Measurements from ENCODE around the gene NREP. TPM values are rescaled to one million over a fixed set of nuclear protein-coding genes. Genes with fewer than 3 reads are reported as not detected.

Gene NREP
- total RNA-seq, 4 donors from 2014 or later: 6.0 to 42.0 (median 10.2) TPM

DNA sequence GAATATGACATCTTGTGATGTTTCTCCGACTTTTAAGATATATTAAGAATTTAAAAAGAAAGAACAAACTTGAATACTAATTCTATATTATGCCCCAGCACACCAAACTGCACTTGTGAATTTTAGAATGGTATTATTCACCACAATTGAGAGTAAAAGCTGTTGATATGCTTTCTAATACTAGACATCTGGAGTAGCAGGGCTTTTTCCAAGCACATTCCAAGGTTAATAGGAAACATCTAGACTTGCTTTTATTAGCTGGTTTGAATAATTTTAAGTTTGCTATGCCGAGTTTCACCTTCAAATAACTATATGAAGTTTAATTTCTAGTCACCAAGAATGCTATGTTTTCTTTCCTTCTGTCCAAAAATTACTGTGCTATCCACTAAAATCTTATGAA is 13.5 kb downstream of the NREP start:
- DNase-seq: no peak
- H3K36me3 ChIP-seq: no peaks in the 10 kb centered on the region
- in situ Hi-C loops (cut with MboI; ENCODE audit: low pct_ligation_motif_present in 1 of 4, low pct_unique_long_range_greater_than_20kb in 1 of 4, low sequenced_read_pairs in 3 of 4) (no loop called here), intact Hi-C loops (cut with DNase I; ENCODE audit: low total_unique reads) (no loop called here)
- 44 to 49% methylated on average over 2 of the region's 2 CpGs for WGBS, 2 donors (ENCODE audit: low coverage in 1 of 2)
- TF ChIP-seq POLR2AphosphoS5 (IDR thresholded peaks at IDR 0.05) (no peak), POLR2A (IDR thresholded peaks at IDR 0.05) (no peak), EP300 (IDR thresholded peaks at IDR 0.05; ENCODE audit: low read depth) (no peak)
- TF ChIP-seq, protein P1, sequence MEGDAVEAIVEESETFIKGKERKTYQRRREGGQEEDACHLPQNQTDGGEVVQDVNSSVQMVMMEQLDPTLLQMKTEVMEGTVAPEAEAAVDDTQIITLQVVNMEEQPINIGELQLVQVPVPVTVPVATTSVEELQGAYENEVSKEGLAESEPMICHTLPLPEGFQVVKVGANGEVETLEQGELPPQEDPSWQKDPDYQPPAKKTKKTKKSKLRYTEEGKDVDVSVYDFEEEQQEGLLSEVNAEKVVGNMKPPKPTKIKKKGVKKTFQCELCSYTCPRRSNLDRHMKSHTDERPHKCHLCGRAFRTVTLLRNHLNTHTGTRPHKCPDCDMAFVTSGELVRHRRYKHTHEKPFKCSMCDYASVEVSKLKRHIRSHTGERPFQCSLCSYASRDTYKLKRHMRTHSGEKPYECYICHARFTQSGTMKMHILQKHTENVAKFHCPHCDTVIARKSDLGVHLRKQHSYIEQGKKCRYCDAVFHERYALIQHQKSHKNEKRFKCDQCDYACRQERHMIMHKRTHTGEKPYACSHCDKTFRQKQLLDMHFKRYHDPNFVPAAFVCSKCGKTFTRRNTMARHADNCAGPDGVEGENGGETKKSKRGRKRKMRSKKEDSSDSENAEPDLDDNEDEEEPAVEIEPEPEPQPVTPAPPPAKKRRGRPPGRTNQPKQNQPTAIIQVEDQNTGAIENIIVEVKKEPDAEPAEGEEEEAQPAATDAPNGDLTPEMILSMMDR (IDR thresholded peaks at IDR 0.05): no peak
- H3K9me3 ChIP-seq: no peaks in the 10 kb centered on the region
- peak overlapping the region; percentile 38 to 74 (median 66) for H3K27ac ChIP-seq
- no peaks in the 10 kb centered on the region for H3K27me3 ChIP-seq
- peaks cover 22 to 33% (median 28%) of the 10 kb centered on the region in 4 donors for H3K4me1 ChIP-seq
- no peak overlapping the region for H3K4me3 ChIP-seq

DNA sequence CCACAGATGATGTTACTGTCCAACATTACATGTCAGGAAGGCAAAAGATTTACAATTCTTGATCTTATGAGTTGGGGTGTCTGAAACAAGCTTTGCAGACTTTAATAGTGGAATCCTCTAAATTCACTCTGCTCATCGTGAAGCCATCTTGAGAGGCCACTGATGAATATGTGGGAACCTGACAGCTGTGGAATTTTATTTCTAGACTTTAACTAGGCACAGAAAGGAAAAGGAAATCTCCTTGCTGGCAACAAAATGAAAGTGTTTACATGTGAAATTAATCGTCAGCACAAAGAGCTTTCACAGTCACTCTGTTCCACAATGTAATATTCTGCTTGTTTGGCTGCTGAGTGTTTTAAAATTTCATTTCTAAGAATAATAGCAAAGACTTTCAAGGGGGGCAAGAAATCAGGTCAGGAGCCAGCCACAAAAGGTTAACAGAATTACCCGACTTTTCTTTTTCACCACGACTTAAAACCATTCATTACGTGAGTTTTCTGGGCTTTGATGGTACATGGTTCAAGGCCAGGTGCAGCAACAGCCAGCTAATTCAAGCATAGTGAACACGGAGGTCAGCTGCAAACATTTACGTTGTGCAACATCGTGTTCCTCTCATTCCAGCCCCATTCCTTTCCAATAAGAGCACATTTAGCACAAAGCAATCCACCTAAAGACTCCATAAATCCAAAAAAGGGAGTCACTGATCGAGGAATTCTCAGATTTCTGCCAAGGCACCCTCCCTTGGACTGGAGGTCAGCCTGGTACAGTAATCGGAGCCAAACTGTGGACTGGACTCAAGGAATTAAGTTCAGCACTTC is 14.6 kb downstream of the NREP start:
- whole genome bisulfite sequencing, 2 donors (ENCODE audit: low coverage in 1 of 2): 21 to 40% methylated on average over 6 to 10 of the region's 10 CpGs
- Histone ChIP-seq H3K9me3 (no peaks in the 10 kb centered on the region), H3K4me1 (peaks cover 27 to 33% (median 27%) of the 10 kb centered on the region in 4 donors), H3K27me3 (no peaks in the 10 kb centered on the region), H3K4me3 (no peak overlapping the region), H3K27ac (peak overlapping the region; percentile 38 to 74 (median 66)), H3K36me3 (no peaks in the 10 kb centered on the region)
- intact Hi-C loops (cut with DNase I; ENCODE audit: low total_unique reads): no loop called here
- in situ Hi-C loops (cut with MboI; ENCODE audit: low pct_ligation_motif_present in 1 of 4, low pct_unique_long_range_greater_than_20kb in 1 of 4, low sequenced_read_pairs in 3 of 4): no loop called here
- no peak for DNase-seq
- peak; percentile 9 to 49 (median 10) for TF ChIP-seq POLR2AphosphoS5 (IDR thresholded peaks at IDR 0.05)
- no peak for TF ChIP-seq POLR2A (IDR thresholded peaks at IDR 0.05)

DNA sequence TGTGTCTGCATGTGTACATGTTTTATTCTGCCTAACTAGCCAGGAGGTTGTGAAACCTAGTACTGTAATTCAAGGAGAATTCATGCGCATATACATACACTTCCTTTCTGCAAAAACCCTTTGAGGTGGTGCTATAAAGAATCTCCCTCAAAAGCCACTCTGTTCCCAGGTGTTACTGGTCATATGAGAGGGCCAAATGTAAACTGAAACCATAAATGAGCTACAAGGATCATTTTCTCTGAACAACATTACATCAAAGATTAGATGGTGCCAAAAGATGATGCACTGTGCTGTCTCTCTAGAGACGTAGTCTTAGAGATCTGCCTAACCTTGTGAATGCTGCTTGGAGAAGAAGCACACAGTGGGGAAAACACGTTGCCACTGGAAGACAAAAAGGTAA is 15.7 kb downstream of the NREP start:
- Histone ChIP-seq H3K27ac (peak overlapping the region; percentile 38 to 74 (median 66)), H3K9me3 (no peaks in the 10 kb centered on the region), H3K4me1 (peaks cover 25 to 33% (median 27%) of the 10 kb centered on the region in 4 donors), H3K27me3 (no peaks in the 10 kb centered on the region), H3K4me3 (no peak overlapping the region), H3K36me3 (no peaks in the 10 kb centered on the region)
- intact Hi-C loops (cut with DNase I; ENCODE audit: low total_unique reads): no loop called here
- in situ Hi-C loops (cut with MboI; ENCODE audit: low pct_ligation_motif_present in 1 of 4, low pct_unique_long_range_greater_than_20kb in 1 of 4, low sequenced_read_pairs in 3 of 4): no loop called here
- TF ChIP-seq EP300 (IDR thresholded peaks at IDR 0.05; ENCODE audit: low read depth) (no peak), POLR2AphosphoS5 (IDR thresholded peaks at IDR 0.05) (no peak), POLR2A (IDR thresholded peaks at IDR 0.05) (no peak)
- TF ChIP-seq, protein P1 (IDR thresholded peaks at IDR 0.05): no peak
- DNase-seq: no peak
- 31 to 33% methylated on average over 2 to 3 of the region's 3 CpGs for WGBS, 2 donors (ENCODE audit: low coverage in 1 of 2)

DNA sequence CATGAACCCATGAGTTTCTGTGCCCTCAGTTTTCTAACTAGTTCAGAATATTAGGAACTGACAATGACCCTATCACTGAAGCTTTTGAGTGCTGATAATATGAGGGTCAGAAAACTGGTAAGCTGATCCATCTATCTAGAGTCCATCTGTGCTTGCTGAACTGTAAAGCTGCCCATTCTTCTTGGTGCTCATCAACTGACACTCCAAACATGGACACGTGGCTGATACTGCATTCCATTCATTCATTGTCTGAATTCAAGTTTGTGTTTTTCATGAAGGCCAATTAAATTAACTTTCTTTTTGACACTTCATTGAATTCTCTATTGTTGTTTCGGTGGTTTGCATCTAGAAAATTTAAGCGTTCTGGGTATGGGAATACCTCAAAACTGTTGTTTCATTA is 17.6 kb downstream of the NREP start:
- Histone ChIP-seq H3K36me3 (no peaks in the 10 kb centered on the region), H3K4me1 (peaks cover 25 to 37% (median 28%) of the 10 kb centered on the region in 4 donors), H3K4me3 (no peak overlapping the region), H3K9me3 (no peaks in the 10 kb centered on the region), H3K27ac (no peak overlapping the region), H3K27me3 (no peaks in the 10 kb centered on the region)
- 85 to 88% methylated on average over 3 of the region's 3 CpGs for WGBS, 2 donors (ENCODE audit: low coverage in 1 of 2)
- TF ChIP-seq POLR2A (IDR thresholded peaks at IDR 0.05) (no peak), POLR2AphosphoS5 (IDR thresholded peaks at IDR 0.05) (no peak)
- TF ChIP-seq, protein P1 (IDR thresholded peaks at IDR 0.05): no peak
- intact Hi-C loops (cut with DNase I; ENCODE audit: low total_unique reads) (no loop called here), in situ Hi-C loops (cut with MboI; ENCODE audit: low pct_ligation_motif_present in 1 of 4, low pct_unique_long_range_greater_than_20kb in 1 of 4, low sequenced_read_pairs in 3 of 4) (no loop called here)
- DNase-seq: no peak
